ENCODE results near the gene MFAP5.
"Not testable (repeated sequence)": the region's sequence is repeated elsewhere in the genome, so short reads cannot be mapped to it uniquely, and the experiment has no call there.

Gene MFAP5

GRCh38 chr12:8624750-8625149, 37.9 kb downstream of the MFAP5 start:
- DNase-seq: not testable (repeated sequence)

GRCh38 chr12:8622646-8623045, 40.0 kb downstream of the MFAP5 start:
- DNase-seq: no peak

- no peak for DNase-seq
These were observed 47.4 kb downstream of the MFAP5 start for GRCh38 chr12:8615206-8615605.

GRCh38 chr12:8613881-8614280, 48.7 kb downstream of the MFAP5 start:
- DNase-seq: not testable (repeated sequence)

GRCh38 chr12:8612629-8613028, 50.0 kb downstream of the MFAP5 start, which contains the start of gene AICDA:
AICDA (minus strand) TSS chr12:8612859; CDS start chr12:8612767, 92 bp downstream.
- DNase-seq: no peak

- DNase-seq: no peak
These were observed 53.5 kb downstream of the MFAP5 start for GRCh38 chr12:8609061-8609570.

- no peak for DNase-seq
These were observed 55.7 kb downstream of the MFAP5 start for GRCh38 chr12:8606890-8607289.

- DNase-seq: no peak
These were observed 57.6 kb downstream of the MFAP5 start for GRCh38 chr12:8605057-8605456.

GRCh38 chr12:8603856-8604255, 58.8 kb downstream of the MFAP5 start:
- DNase-seq: no peak

- DNase-seq: no peak
These were observed 59.3 kb downstream of the MFAP5 start for GRCh38 chr12:8603286-8603685.

GRCh38 chr12:8596561-8596960, 66.1 kb downstream of the MFAP5 start:
- no peak for DNase-seq
